Neural cell (in vitro differentiated cells): ENCODE results near the gene PDE6G.

Experiments
- CTCF ChIP-seq: fragments of 450-650 bp; IDR thresholded peaks from 2 replicates; pipeline ENCODE4 v1.5.1; 2014; ENCODE audit warnings: antibody characterized with exemption, mild to moderate bottlenecking, moderate library complexity; ENCODE audit not compliant: poor library complexity, severe bottlenecking
- EP300 ChIP-seq: fragments of 450-650 bp; conservative IDR thresholded peaks from 2 replicates; pipeline ENCODE4 v1.6.1; 2014; ENCODE audit warnings: antibody characterized with exemption, mild to moderate bottlenecking, moderate library complexity; ENCODE audit not compliant: poor library complexity, severe bottlenecking
- POLR2AphosphoS5 ChIP-seq: IDR thresholded peaks from 2 replicates; pipeline ENCODE4 v1.6.1; 2012
- REST ChIP-seq: IDR thresholded peaks from 2 replicates; pipeline ENCODE4 v1.6.1; 2012; ENCODE audit warnings: borderline replicate concordance
- TAF1 ChIP-seq: IDR thresholded peaks from 2 replicates; pipeline ENCODE4 v1.6.1; 2012; ENCODE audit warnings: low read depth

GRCh38 chr17:81682565-81683207, 26.3 kb upstream of the PDE6G start:
- no peak for TF ChIP-seq CTCF
- no peak for TF ChIP-seq TAF1
- no peak for TF ChIP-seq EP300
- no peak for TF ChIP-seq POLR2AphosphoS5
- TF ChIP-seq REST = peak; percentile 14
